Measurements from ENCODE around the gene NEDD8.

- TF ChIP-seq CTCF (IDR thresholded peaks at IDR 0.05) (no peak), POLR2A (IDR thresholded peaks at IDR 0.05) (no peak)
Measured at GRCh38 chr14:24185026-24185425, 47.1 kb downstream of the NEDD8 start.

All from transverse colon (tissue), 3 donors.